ENCODE results near the gene BEND3. TPM values are rescaled to one million over a fixed set of nuclear protein-coding genes. Genes with fewer than 3 reads are reported as not detected.

Gene BEND3
- total and polyA plus RNA-seq, 2 of the 8 experiments (the other 6 are each of a cell fraction or from before 2014, with no cell fraction given), result 25.2 to 38.8 TPM

DNA sequence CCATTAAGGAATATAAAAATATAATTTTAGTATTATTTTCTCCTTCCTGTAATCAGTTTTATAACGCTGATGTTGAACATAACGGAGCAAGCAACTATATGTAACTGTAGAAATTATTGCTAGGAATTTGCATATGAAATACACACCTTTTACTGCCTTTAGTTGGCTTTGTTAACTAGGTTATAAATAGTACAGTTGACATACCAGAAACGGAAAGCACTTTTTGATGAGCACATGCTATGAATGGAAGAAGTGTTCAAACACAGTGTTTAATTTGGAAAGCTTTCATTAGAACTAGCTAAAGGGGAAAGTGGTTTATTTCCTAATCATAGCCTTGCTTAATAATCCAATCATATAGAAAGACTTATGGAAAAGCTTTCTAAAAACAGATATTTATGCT is 25.3 kb upstream of the BEND3 start (continued):
- TF ChIP-seq, protein P1, sequence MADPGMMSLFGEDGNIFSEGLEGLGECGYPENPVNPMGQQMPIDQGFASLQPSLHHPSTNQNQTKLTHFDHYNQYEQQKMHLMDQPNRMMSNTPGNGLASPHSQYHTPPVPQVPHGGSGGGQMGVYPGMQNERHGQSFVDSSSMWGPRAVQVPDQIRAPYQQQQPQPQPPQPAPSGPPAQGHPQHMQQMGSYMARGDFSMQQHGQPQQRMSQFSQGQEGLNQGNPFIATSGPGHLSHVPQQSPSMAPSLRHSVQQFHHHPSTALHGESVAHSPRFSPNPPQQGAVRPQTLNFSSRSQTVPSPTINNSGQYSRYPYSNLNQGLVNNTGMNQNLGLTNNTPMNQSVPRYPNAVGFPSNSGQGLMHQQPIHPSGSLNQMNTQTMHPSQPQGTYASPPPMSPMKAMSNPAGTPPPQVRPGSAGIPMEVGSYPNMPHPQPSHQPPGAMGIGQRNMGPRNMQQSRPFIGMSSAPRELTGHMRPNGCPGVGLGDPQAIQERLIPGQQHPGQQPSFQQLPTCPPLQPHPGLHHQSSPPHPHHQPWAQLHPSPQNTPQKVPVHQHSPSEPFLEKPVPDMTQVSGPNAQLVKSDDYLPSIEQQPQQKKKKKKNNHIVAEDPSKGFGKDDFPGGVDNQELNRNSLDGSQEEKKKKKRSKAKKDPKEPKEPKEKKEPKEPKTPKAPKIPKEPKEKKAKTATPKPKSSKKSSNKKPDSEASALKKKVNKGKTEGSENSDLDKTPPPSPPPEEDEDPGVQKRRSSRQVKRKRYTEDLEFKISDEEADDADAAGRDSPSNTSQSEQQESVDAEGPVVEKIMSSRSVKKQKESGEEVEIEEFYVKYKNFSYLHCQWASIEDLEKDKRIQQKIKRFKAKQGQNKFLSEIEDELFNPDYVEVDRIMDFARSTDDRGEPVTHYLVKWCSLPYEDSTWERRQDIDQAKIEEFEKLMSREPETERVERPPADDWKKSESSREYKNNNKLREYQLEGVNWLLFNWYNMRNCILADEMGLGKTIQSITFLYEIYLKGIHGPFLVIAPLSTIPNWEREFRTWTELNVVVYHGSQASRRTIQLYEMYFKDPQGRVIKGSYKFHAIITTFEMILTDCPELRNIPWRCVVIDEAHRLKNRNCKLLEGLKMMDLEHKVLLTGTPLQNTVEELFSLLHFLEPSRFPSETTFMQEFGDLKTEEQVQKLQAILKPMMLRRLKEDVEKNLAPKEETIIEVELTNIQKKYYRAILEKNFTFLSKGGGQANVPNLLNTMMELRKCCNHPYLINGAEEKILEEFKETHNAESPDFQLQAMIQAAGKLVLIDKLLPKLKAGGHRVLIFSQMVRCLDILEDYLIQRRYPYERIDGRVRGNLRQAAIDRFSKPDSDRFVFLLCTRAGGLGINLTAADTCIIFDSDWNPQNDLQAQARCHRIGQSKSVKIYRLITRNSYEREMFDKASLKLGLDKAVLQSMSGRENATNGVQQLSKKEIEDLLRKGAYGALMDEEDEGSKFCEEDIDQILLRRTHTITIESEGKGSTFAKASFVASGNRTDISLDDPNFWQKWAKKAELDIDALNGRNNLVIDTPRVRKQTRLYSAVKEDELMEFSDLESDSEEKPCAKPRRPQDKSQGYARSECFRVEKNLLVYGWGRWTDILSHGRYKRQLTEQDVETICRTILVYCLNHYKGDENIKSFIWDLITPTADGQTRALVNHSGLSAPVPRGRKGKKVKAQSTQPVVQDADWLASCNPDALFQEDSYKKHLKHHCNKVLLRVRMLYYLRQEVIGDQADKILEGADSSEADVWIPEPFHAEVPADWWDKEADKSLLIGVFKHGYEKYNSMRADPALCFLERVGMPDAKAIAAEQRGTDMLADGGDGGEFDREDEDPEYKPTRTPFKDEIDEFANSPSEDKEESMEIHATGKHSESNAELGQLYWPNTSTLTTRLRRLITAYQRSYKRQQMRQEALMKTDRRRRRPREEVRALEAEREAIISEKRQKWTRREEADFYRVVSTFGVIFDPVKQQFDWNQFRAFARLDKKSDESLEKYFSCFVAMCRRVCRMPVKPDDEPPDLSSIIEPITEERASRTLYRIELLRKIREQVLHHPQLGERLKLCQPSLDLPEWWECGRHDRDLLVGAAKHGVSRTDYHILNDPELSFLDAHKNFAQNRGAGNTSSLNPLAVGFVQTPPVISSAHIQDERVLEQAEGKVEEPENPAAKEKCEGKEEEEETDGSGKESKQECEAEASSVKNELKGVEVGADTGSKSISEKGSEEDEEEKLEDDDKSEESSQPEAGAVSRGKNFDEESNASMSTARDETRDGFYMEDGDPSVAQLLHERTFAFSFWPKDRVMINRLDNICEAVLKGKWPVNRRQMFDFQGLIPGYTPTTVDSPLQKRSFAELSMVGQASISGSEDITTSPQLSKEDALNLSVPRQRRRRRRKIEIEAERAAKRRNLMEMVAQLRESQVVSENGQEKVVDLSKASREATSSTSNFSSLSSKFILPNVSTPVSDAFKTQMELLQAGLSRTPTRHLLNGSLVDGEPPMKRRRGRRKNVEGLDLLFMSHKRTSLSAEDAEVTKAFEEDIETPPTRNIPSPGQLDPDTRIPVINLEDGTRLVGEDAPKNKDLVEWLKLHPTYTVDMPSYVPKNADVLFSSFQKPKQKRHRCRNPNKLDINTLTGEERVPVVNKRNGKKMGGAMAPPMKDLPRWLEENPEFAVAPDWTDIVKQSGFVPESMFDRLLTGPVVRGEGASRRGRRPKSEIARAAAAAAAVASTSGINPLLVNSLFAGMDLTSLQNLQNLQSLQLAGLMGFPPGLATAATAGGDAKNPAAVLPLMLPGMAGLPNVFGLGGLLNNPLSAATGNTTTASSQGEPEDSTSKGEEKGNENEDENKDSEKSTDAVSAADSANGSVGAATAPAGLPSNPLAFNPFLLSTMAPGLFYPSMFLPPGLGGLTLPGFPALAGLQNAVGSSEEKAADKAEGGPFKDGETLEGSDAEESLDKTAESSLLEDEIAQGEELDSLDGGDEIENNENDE (IDR thresholded peaks at IDR 0.05; ENCODE audit: insufficient replicate concordance, low read length), result no peak
- TF ChIP-seq PHF8 (conservative IDR thresholded peaks at IDR 0.05; ENCODE audit: low read depth, low read length) (no peak), SP1 (IDR thresholded peaks at IDR 0.05; ENCODE audit: low read depth, low read length) (no peak), EZH2 (IDR thresholded peaks at IDR 0.05; ENCODE audit: low read depth, low read length, severe bottlenecking) (no peak), KDM1A (IDR thresholded peaks at IDR 0.05; ENCODE audit: borderline replicate concordance, low read length) (no peak), RXRA (IDR thresholded peaks at IDR 0.05; ENCODE audit: insufficient read depth, low read depth, low read length) (no peak), GTF2F1 (IDR thresholded peaks at IDR 0.05; ENCODE audit: borderline replicate concordance, low read depth, low read length) (no peak), SP4 (IDR thresholded peaks at IDR 0.05; ENCODE audit: low read length) (no peak)
